Measurements from ENCODE around the gene DNAJC16.

The DNAJC16 gene

GRCh38 chr1:15524283-15525049 is 2.2 kb upstream of the DNAJC16 start (continued):
- TF ChIP-seq PRDM10 (tag by site-specific recombination; IDR thresholded peaks at IDR 0.05) (no peak), ZNF776 (tag by site-specific recombination; IDR thresholded peaks at IDR 0.05; ENCODE audit: borderline replicate concordance) (no peak), ZNF366 (tag by site-specific recombination; conservative IDR thresholded peaks at IDR 0.05) (no peak), SP7 (tag by site-specific recombination; IDR thresholded peaks at IDR 0.05) (peak; percentile 35; the same call in 1 of the 2 replicates), BCL11B (tag by site-specific recombination; IDR thresholded peaks at IDR 0.05; ENCODE audit: low read depth) (peak; percentile 84; the same call in 1 of the 2 replicates), ZNF18 (tag by site-specific recombination; IDR thresholded peaks at IDR 0.05) (no peak), ZNF560 (tag by site-specific recombination; IDR thresholded peaks at IDR 0.05; ENCODE audit: borderline replicate concordance) (no peak), ZNF501 (tag by site-specific recombination; IDR thresholded peaks at IDR 0.05) (no peak), ZNF639 (tag by site-specific recombination; IDR thresholded peaks at IDR 0.05) (no peak), ZNF549 (tag by site-specific recombination; IDR thresholded peaks at IDR 0.05) (no peak), BCL6B (tag by site-specific recombination; IDR thresholded peaks at IDR 0.05) (no peak), ZNF692 (tag by site-specific recombination; IDR thresholded peaks at IDR 0.05) (0 out of 2 replicates have a peak, but pooled peaks have one; percentile 14), ZNF239 (tag by site-specific recombination; IDR thresholded peaks at IDR 0.05) (no peak), TCF7L2 (IDR thresholded peaks at IDR 0.05; ENCODE audit: borderline replicate concordance, low read depth, low read length) (no peak), ZNF138 (tag by site-specific recombination; IDR thresholded peaks at IDR 0.05; ENCODE audit: borderline replicate concordance) (no peak), ZNF704 (tag by site-specific recombination; IDR thresholded peaks at IDR 0.05) (no peak), HOXA7 (CRISPR knock-in tag; IDR thresholded peaks at IDR 0.05; ENCODE audit: borderline replicate concordance) (no peak), ZNF677 (tag by site-specific recombination; IDR thresholded peaks at IDR 0.05) (no peak), GLI4 (tag by site-specific recombination; IDR thresholded peaks at IDR 0.05) (no peak), ZNF354C (tag by site-specific recombination; IDR thresholded peaks at IDR 0.05; ENCODE audit: borderline replicate concordance, low read depth) (no peak), ZXDB (tag by site-specific recombination; IDR thresholded peaks at IDR 0.05) (no peak), ZNF292 (tag by site-specific recombination; IDR thresholded peaks at IDR 0.05; ENCODE audit: borderline replicate concordance, low read depth) (no peak), ZBTB49 (tag by site-specific recombination; IDR thresholded peaks at IDR 0.05; ENCODE audit: low read depth) (no peak), GLIS1 (tag by site-specific recombination; IDR thresholded peaks at IDR 0.05) (no peak)
